ENCODE measurements around the gene IL17RA.
A peak's percentile ranks its signal among the peaks of the same experiment; 100 is the strongest.

The IL17RA gene

DNA sequence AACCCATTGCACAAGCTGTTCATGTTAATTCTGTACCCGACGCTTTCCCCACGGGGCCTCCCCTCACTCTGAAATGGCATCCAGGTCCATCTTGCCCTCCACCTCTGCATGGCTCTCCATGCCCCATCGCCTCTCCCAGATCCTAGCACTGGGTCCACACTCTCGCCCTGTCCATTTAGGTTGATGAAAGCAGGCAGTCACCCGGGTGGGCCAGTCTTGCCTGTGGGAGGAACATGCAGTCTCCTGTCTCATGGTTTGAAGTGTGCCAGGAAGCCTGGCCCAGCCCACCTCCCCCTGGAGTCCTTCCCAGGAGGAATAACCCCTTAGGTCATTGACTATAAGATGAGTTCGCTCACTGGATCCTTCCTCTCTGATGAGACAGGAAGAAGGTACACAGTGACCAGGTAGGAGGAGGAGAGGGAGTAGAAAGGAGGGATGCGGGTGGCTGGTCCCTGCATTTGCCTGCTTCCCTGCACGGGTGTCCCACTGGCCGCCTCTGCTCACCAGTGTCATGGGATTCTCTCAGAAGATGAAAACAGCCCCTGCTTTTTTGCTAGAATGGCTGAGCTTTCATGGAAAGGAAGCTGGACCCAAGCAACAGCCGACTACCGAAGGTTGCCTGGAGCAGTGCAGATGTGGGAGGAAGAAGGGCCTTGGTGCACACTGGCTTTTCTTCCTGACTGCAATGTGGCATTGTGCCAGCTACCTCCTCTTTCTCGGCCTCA lies 29.5 kb downstream of the IL17RA start:
- Mint-ChIP-seq H3K27ac (ENCODE audit: low read depth) (no peak overlapping the region), H3K9me3 (no peaks in the 10 kb centered on the region), H3K36me3 (ENCODE audit: insufficient read depth) (peaks cover 18% of the 10 kb centered on the region), H3K27me3 (no peaks in the 10 kb centered on the region), H3K4me3 (no peak overlapping the region), H3K4me1 (peaks cover 57% of the 10 kb centered on the region)
- DNase-seq (ENCODE audit: low spot score in 2 of 2) (no peak), ATAC-seq (replicated peaks; ENCODE audit: extremely low read depth, poor library complexity, severe bottlenecking) (no peak)

DNA sequence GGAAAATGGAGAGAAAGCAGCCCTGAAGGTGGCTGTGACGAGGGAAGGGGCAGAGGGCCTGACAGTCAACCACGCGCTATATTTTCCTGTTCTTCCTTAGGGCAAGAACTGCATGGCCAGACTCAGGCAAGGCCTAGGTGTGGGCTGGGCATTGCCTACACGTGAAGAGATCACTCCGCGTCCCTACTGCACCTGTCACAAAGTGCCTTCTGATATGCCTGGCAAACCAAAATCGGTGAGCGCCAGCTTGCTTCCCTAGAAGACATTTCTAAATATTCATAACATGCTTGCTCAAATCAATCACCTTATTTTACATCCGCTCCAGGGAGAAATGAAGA lies 30.1 kb downstream of the IL17RA start:
- DNase-seq (ENCODE audit: low spot score in 2 of 2) (no peak), ATAC-seq (replicated peaks; ENCODE audit: extremely low read depth, poor library complexity, severe bottlenecking) (no peak)
- no peak overlapping the region for H3K4me3 Mint-ChIP-seq
- no peaks in the 10 kb centered on the region for H3K27me3 Mint-ChIP-seq
- H3K4me1 Mint-ChIP-seq = peaks cover 57% of the 10 kb centered on the region
- H3K36me3 Mint-ChIP-seq (ENCODE audit: insufficient read depth) = peaks cover 14% of the 10 kb centered on the region
- no peak overlapping the region for H3K27ac Mint-ChIP-seq (ENCODE audit: low read depth)
- no peaks in the 10 kb centered on the region for H3K9me3 Mint-ChIP-seq

DNA sequence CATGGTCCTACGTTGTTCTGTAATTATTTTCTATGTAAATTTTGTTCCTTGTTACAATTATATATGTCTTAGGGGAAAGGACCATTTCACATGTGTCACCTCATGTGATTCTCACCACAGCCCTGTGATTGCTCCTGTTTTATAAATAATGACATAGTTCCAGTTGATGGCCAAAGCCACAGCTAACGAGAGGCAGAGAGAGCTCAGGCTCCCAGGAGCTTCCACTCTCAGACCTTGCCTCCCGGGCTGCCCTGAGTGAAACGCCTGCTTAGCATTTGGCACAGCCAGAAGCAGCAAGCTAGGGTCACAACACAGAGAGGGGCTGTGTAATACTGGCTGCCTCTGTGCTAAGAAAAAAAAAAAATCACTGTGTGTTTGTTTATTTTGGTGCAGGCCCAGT lies 30.4 kb downstream of the IL17RA start:
- no peak overlapping the region for H3K4me3 Mint-ChIP-seq
- no peaks in the 10 kb centered on the region for H3K9me3 Mint-ChIP-seq
- ATAC-seq (replicated peaks; ENCODE audit: extremely low read depth, poor library complexity, severe bottlenecking) = no peak
- peaks cover 14% of the 10 kb centered on the region for H3K36me3 Mint-ChIP-seq (ENCODE audit: insufficient read depth)
- H3K4me1 Mint-ChIP-seq = peaks cover 57% of the 10 kb centered on the region
- no peaks in the 10 kb centered on the region for H3K27me3 Mint-ChIP-seq
- DNase-seq (ENCODE audit: low spot score in 2 of 2) = no peak
- no peak overlapping the region for H3K27ac Mint-ChIP-seq (ENCODE audit: low read depth)

DNA sequence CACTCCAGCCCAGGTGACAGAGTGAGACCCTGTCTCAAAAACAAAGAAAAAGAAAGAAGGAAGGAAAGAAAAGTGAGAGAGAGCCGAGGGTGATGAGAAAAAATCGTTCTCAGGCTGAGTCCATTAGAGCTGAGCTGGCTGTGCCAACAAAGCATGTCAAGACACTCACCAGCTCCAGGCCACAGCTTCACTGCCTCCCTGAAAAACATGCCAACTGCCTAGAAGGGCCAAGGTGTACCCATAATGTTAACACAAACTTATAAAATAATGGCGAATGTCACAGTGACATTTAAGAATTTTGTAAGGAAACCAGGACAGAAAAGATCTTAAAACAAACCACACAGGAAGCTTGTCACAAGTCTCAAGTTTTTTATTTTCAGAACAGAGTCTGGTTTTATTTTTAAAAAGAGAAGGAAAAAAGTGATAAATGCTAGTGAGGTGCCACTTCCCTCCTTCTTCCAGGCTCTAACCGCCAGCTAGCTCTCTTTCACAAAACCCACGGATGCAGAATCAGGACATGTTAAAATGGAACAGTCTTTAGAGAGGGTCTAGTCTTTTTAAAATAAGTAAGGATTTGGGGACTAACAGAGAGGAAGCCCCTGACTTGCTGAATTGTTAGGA lies 31.3 kb downstream of the IL17RA start:
- Mint-ChIP-seq H3K36me3 (ENCODE audit: insufficient read depth) (peaks cover 13% of the 10 kb centered on the region), H3K27me3 (no peaks in the 10 kb centered on the region), H3K4me3 (peak overlapping the region; percentile 53), H3K4me1 (peaks cover 51% of the 10 kb centered on the region), H3K27ac (ENCODE audit: low read depth) (peak overlapping the region; percentile 66), H3K9me3 (no peaks in the 10 kb centered on the region)
- ATAC-seq (replicated peaks; ENCODE audit: extremely low read depth, poor library complexity, severe bottlenecking) (no peak), DNase-seq (ENCODE audit: low spot score in 2 of 2) (no peak)

DNA sequence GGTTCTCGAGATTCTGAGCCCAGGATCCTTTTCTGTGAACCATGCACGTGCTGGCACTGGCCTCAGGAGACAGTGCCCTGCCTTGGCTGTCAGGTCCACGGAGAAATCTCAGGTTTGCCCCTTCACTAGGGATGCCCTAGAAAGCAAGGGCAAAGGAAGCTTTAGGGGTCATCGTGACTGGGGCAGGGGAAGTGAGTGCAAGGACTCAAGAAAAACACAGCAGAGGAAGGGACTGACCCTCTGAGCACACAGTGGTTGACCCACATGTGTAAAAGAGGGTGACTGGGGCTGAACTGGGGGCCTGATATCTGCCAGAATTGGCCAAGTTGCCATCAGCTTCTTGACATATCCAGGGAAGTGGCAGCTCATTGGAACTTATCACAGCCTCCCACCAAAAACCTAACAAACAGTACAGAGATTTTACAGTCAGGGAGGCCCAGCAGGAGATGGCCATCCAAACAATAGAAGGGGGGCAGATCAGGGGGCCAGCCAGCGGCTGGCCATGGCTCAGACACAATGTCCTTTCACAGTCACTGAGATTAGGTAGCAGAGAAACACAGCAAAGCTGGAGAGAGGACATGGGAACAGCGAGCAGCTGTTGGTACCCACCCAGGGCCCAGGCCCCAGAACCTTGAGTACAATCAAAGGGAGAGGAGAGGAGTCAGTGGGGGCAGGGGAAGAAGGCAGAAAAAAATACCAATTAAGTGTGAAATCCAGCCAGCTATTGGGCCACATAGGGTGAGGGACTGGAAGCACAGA lies 32.0 kb downstream of the IL17RA start:
- Mint-ChIP-seq H3K27me3 (peaks cover 5% of the 10 kb centered on the region), H3K36me3 (ENCODE audit: insufficient read depth) (peaks cover 11% of the 10 kb centered on the region), H3K27ac (ENCODE audit: low read depth) (peak overlapping the region; percentile 66)

DNA sequence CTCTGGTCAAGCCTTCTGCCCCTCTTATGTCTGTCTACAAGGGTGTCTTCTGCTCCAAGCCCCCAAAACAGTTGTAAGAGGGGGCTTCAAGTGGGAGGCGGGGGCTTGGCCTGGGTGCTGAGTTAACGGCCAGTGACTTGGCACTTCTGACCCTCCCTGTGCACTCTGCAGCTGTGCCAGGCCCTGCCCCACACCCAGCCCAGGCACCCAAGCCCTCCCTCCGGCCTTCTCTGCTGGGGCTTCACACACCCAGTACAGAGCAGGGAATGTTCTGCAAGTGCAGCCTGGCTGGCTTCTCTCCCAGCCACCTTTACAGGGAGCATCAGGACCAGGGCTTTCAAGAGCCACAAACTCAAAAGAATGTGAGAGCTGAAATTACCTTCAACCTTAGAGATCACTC lies 32.6 kb downstream of the IL17RA start:
- peak overlapping the region; percentile 53 for H3K4me3 Mint-ChIP-seq
- DNase-seq (ENCODE audit: low spot score in 2 of 2) (no peak), ATAC-seq (replicated peaks; ENCODE audit: extremely low read depth, poor library complexity, severe bottlenecking) (no peak)
- peak overlapping the region; percentile 32 for H3K27ac Mint-ChIP-seq (ENCODE audit: low read depth)
- H3K27me3 Mint-ChIP-seq = peaks cover 11% of the 10 kb centered on the region
- peaks cover 11% of the 10 kb centered on the region for H3K36me3 Mint-ChIP-seq (ENCODE audit: insufficient read depth)
- no peaks in the 10 kb centered on the region for H3K9me3 Mint-ChIP-seq
- peaks cover 55% of the 10 kb centered on the region for H3K4me1 Mint-ChIP-seq

More for the DNA sequence above, 32.0 kb downstream of the IL17RA start:
- Mint-ChIP-seq H3K9me3 (no peaks in the 10 kb centered on the region), H3K4me3 (peak overlapping the region; percentile 53), H3K4me1 (peaks cover 54% of the 10 kb centered on the region)
- ATAC-seq (replicated peaks; ENCODE audit: extremely low read depth, poor library complexity, severe bottlenecking) (no peak), DNase-seq (ENCODE audit: low spot score in 2 of 2) (no peak)

DNA sequence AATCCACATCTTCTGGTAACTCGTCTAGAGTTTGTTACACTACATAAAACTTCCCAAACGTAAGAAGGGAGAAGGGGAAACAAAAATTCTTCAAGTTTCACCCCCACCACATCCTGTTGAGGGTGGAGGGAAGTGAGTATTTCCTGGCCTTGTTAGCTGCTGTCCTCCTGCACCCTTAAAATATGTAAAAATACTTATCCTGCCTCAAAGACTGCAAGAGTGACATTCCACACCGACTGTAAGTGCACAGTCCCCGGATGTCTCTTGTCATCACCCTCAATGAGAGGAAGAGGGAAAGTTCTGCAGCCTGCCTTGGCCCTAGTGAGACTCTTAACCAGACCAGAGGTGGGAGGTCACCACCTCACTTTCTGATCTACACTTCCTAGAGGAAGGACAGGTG lies 33.1 kb downstream of the IL17RA start:
- ATAC-seq (replicated peaks; ENCODE audit: extremely low read depth, poor library complexity, severe bottlenecking) (peak; percentile 38), DNase-seq (ENCODE audit: low spot score in 2 of 2) (no peak)
- Mint-ChIP-seq H3K27me3 (peaks cover 16% of the 10 kb centered on the region), H3K9me3 (no peaks in the 10 kb centered on the region), H3K27ac (ENCODE audit: low read depth) (peak overlapping the region; percentile 32), H3K4me3 (peak overlapping the region; percentile 53), H3K4me1 (peaks cover 55% of the 10 kb centered on the region), H3K36me3 (ENCODE audit: insufficient read depth) (peaks cover 11% of the 10 kb centered on the region)

DNA sequence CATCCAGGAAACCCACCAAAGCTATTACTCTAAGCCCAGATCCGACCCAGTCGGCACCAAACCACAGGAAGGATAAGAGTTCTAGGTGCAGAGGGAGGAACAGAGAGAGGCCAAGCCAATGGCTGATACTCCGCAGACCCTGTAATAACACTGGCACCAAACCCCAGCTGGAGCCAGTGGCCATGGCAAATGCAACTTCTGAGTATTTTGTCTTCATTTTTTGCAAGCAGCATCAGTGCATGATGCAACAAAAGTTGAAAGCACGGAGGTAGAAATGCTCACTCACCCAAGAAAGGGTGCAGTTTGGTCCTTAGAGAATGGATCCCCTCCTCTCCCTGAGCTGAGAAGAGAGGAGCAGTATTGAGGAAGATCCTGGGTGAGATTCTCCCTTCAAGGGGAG lies 33.5 kb downstream of the IL17RA start:
- peak overlapping the region; percentile 32 for H3K27ac Mint-ChIP-seq (ENCODE audit: low read depth)
- no peaks in the 10 kb centered on the region for H3K9me3 Mint-ChIP-seq
- peak overlapping the region; percentile 53 for H3K4me3 Mint-ChIP-seq
- peaks cover 16% of the 10 kb centered on the region for H3K27me3 Mint-ChIP-seq
- peaks cover 11% of the 10 kb centered on the region for H3K36me3 Mint-ChIP-seq (ENCODE audit: insufficient read depth)
- DNase-seq (ENCODE audit: low spot score in 2 of 2) (no peak), ATAC-seq (replicated peaks; ENCODE audit: extremely low read depth, poor library complexity, severe bottlenecking) (no peak)
- H3K4me1 Mint-ChIP-seq = peaks cover 50% of the 10 kb centered on the region

DNA sequence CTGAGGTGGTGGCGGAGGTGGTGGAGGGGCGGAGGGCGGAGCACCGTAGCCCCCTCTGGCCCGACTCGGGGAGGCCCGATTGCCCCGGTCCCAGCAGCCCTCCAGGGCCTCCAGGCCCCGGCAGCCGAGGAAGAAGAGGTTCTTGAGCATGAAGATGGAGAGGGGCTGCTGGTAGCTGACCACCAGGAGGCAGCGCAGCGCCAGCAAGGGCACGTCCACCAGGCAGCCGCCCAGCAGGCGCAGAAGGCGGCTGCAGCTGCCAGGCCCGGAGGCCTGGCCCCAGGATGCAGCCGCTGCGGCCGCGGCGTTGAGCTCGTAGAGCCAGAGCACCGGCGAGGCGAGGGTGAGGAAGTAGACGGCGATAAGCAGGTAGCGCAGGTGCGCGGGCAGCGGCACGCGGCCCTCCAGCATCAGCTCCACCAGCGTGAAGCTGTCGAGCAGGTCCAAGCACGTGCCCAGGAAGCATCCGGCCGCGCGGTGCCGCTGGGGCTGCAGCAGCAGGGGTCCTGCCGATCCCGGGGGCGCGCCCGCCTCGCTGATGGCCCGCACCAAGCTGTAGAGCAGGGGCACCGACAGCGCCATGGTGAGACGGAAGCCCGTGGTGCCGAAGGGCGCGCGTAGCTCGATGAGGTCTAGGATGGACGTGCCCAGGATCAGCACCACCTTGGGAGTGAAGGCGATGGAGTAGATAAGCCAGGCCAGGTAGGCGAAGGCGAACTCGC lies 34.8 kb downstream of the IL17RA start:
- Mint-ChIP-seq H3K4me3 (peak overlapping the region; percentile 31), H3K36me3 (ENCODE audit: insufficient read depth) (peaks cover 11% of the 10 kb centered on the region), H3K27me3 (peaks cover 16% of the 10 kb centered on the region), H3K4me1 (peaks cover 47% of the 10 kb centered on the region), H3K27ac (ENCODE audit: low read depth) (no peak overlapping the region), H3K9me3 (no peaks in the 10 kb centered on the region)
- ATAC-seq (replicated peaks; ENCODE audit: extremely low read depth, poor library complexity, severe bottlenecking) (no peak), DNase-seq (ENCODE audit: low spot score in 2 of 2) (no peak)

DNA sequence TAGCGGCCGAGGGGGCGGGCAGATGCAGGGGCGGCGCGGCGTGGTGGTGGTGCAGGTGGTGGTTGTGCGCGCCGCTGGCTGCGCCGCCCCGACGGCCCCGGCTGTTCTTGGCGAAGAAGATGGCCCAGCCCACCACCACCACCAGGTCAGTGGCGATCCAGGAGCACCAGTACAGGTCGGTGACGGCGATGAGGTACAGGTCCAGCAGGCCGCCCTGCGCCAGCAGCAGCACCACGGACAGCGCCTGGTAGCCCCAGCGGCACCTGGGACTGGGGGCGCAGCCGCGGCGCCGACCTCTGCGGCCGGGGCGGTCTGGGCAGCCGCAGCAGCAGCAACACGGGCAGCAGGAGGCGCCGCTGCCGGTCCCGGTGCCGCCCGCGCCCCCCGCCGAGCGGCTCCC lies 35.5 kb downstream of the IL17RA start:
- Mint-ChIP-seq H3K4me3 (peak overlapping the region; percentile 31), H3K4me1 (peaks cover 47% of the 10 kb centered on the region), H3K27ac (ENCODE audit: low read depth) (no peak overlapping the region), H3K9me3 (no peaks in the 10 kb centered on the region), H3K36me3 (ENCODE audit: insufficient read depth) (peaks cover 11% of the 10 kb centered on the region), H3K27me3 (peaks cover 16% of the 10 kb centered on the region)
- peak in 1 of 2 donors; percentile 26 for DNase-seq (ENCODE audit: low spot score in 2 of 2)
- ATAC-seq (replicated peaks; ENCODE audit: extremely low read depth, poor library complexity, severe bottlenecking) = peak; percentile 22

DNA sequence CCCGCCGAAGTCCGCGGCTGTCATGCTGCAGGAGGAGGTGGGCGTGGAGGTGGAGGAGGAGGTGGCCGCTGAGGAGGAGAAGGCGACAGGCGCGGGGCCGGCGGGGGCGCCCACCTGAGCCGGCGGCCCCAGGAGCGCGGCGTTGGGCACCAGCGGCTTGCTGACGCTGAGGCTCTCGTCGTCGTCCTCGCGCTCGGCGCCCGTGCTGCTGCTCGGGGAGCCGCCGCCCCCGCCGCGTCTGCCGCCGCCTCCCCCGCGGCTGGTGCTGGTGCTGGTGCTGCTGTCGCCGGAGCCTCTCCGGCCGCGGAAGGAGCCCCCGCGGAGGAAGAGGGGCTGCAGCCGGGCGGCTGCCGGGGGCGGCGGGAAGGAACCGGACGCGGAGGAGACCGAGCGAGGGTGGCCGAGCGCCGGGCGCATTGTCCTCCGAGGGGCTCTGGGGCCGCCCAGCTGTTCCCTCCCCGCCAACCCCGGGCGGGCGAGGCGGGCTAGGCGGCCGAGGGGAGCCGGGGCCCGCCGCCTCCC lies 36.0 kb downstream of the IL17RA start:
- peak; percentile 30 for ATAC-seq (replicated peaks; ENCODE audit: extremely low read depth, poor library complexity, severe bottlenecking)

More for the DNA sequence above, 36.0 kb downstream of the IL17RA start:
- H3K4me1 Mint-ChIP-seq = peaks cover 42% of the 10 kb centered on the region
- no peak for DNase-seq (ENCODE audit: low spot score in 2 of 2)
- H3K27me3 Mint-ChIP-seq = peaks cover 16% of the 10 kb centered on the region
- H3K27ac Mint-ChIP-seq (ENCODE audit: low read depth) = no peak overlapping the region
- H3K36me3 Mint-ChIP-seq (ENCODE audit: insufficient read depth) = peaks cover 8% of the 10 kb centered on the region
- no peaks in the 10 kb centered on the region for H3K9me3 Mint-ChIP-seq
- peak overlapping the region; percentile 31 for H3K4me3 Mint-ChIP-seq

Measured in central memory CD8-positive, alpha-beta T cell (primary cell).